ENCODE results near the gene ORAI1.

DNA sequence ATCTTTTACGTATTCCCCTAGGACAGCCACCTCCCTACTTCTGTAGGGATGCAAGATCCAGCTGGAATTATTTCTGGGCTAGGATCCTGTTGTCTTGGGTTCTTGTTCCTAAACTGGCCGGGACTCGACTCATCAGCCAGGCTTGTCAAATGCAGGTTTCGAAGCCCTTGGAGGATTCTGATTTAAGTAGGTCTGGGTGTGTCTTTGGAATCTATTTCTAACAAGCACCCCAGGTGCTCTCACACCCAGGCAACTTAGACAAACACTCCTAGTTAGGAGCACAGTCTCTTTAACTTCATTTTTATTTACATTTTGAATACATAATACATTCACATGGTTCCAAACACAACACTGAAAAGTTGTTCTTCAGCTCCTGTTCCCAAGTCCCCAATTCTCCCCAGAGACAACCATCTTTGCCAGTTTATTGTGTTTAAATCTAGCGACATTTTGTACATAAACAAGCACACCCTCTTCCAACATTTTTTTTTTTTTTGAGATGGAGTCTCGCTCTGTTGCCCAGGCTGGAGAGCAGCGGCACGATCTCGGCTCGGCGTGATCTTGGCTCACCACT lies 22.2 kb downstream of the ORAI1 start:
- TF ChIP-seq, protein P1, sequence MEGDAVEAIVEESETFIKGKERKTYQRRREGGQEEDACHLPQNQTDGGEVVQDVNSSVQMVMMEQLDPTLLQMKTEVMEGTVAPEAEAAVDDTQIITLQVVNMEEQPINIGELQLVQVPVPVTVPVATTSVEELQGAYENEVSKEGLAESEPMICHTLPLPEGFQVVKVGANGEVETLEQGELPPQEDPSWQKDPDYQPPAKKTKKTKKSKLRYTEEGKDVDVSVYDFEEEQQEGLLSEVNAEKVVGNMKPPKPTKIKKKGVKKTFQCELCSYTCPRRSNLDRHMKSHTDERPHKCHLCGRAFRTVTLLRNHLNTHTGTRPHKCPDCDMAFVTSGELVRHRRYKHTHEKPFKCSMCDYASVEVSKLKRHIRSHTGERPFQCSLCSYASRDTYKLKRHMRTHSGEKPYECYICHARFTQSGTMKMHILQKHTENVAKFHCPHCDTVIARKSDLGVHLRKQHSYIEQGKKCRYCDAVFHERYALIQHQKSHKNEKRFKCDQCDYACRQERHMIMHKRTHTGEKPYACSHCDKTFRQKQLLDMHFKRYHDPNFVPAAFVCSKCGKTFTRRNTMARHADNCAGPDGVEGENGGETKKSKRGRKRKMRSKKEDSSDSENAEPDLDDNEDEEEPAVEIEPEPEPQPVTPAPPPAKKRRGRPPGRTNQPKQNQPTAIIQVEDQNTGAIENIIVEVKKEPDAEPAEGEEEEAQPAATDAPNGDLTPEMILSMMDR (IDR thresholded peaks at IDR 0.05) = no peak
- TF ChIP-seq ZFX (IDR thresholded peaks at IDR 0.05; ENCODE audit: borderline replicate concordance) = no peak
